Naive B cell (primary cell): Measurements from ENCODE around the gene TBX1. TPM values are rescaled to one million over a fixed set of nuclear protein-coding genes. Genes with fewer than 3 reads are reported as not detected.
"Not testable (repeated sequence)": the region's sequence is repeated elsewhere in the genome, so short reads cannot be mapped to it uniquely, and the experiment has no call there.

Experiments used
- ATAC-seq, 2 donors: fragments of 150-1000 bp; cut with Tn5 transposase; 2 replicates each; pipeline ENCODE4 v1.10.0; 2021; ENCODE audit warnings: low read depth in 2 of 2, mild to moderate bottlenecking in 2 of 2, moderate library complexity in 2 of 2
- DNase-seq: peaks from one replicate; pipeline ENCODE4 v3.0.0; 2022
- H3K27ac Mint-ChIP-seq, 6 donors: one replicate each; pipeline ENCODE4 v1.8.0; 2020 to 2022; ENCODE audit warnings: mild to moderate bottlenecking in 6 of 6, mixed read lengths in 6 of 6, moderate library complexity in 5 of 6, inconsistent platforms in 2 of 6
- H3K27me3 Mint-ChIP-seq, 3 donors: one replicate each; pipeline ENCODE4 v1.8.0; 2021 to 2022; ENCODE audit warnings: mixed read lengths in 3 of 3, mild to moderate bottlenecking in 1 of 3
- H3K36me3 Mint-ChIP-seq, 2 donors: one replicate each; pipeline ENCODE4 v1.8.0; 2020 to 2022; ENCODE audit warnings: mixed read lengths in 2 of 2, inconsistent platforms in 1 of 2, mild to moderate bottlenecking in 1 of 2
- H3K4me1 Mint-ChIP-seq, 3 donors: one replicate each; pipeline ENCODE4 v1.8.0; 2020 to 2022; ENCODE audit warnings: mixed read lengths in 3 of 3, inconsistent platforms in 1 of 3, mild to moderate bottlenecking in 1 of 3, moderate library complexity in 1 of 3
- H3K4me3 Mint-ChIP-seq, 8 donors: one replicate each; pipeline ENCODE4 v1.8.0; 2020 to 2022; ENCODE audit warnings: mild to moderate bottlenecking in 8 of 8, mixed read lengths in 8 of 8, moderate library complexity in 8 of 8, inconsistent platforms in 2 of 8
- H3K9me3 Mint-ChIP-seq, 7 donors: one replicate each; pipeline ENCODE4 v1.8.0; 2020 to 2022; ENCODE audit warnings: mixed read lengths in 7 of 7, mild to moderate bottlenecking in 5 of 7, inconsistent platforms in 2 of 7, moderate library complexity in 1 of 7
- polyA plus RNA-seq, 6 donors: library from polyadenylated mRNA; unstranded; fragments of 300-500 nt; fragmentation: Illumina TruSeq; gene quantifications; one replicate each; pipeline ENCODE4 v1.2.3, GENCODE V29; 2021; ENCODE audit warnings: low read depth in 6 of 6

Gene TBX1
- polyA plus RNA-seq, 6 donors from 2014 or later, result not detected

GRCh38 chr22:19784384-19785175 is 24.0 kb downstream of the TBX1 start:
- DNase-seq, result no peak
- H3K4me3 Mint-ChIP-seq, result no peak overlapping the region
- peaks cover 0 to 5% (median 0%) of the 10 kb centered on the region in 3 donors for H3K4me1 Mint-ChIP-seq

GRCh38 chr22:19785461-19786263 is 25.1 kb downstream of the TBX1 start:
- H3K27ac Mint-ChIP-seq, result no peak overlapping the region
- DNase-seq (no peak), ATAC-seq (no peak)
- H3K36me3 Mint-ChIP-seq, result peaks cover 6 to 22% of the 10 kb centered on the region in 2 donors
- no peak overlapping the region for H3K4me3 Mint-ChIP-seq
- H3K27me3 Mint-ChIP-seq, result peaks cover 4 to 10% (median 7%) of the 10 kb centered on the region in 3 donors
- peaks cover 0 to 10% (median 6%) of the 10 kb centered on the region in 7 donors for H3K9me3 Mint-ChIP-seq
- H3K4me1 Mint-ChIP-seq, result no peaks in the 10 kb centered on the region

More at GRCh38 chr22:19784384-19785175, 24.0 kb downstream of the TBX1 start:
- ATAC-seq, result no peak
- Mint-ChIP-seq H3K27me3 (peaks cover 14 to 21% (median 18%) of the 10 kb centered on the region in 3 donors), H3K36me3 (peaks cover 0 to 12% of the 10 kb centered on the region in 2 donors), H3K27ac (no peak overlapping the region), H3K9me3 (peaks cover 0 to under 1% (median 0%) of the 10 kb centered on the region in 7 donors)

- ATAC-seq (no peak), DNase-seq (no peak)
- no peak overlapping the region for H3K4me3 Mint-ChIP-seq
- H3K36me3 Mint-ChIP-seq, result peaks cover 8 to 27% of the 10 kb centered on the region in 2 donors
- H3K4me1 Mint-ChIP-seq, result no peaks in the 10 kb centered on the region
- H3K9me3 Mint-ChIP-seq, result peaks cover 0 to 12% (median 7%) of the 10 kb centered on the region in 7 donors
- H3K27ac Mint-ChIP-seq, result no peak overlapping the region
- H3K27me3 Mint-ChIP-seq, result peaks cover 4 to 10% (median 4%) of the 10 kb centered on the region in 3 donors
Observed at GRCh38 chr22:19786264-19786585, 25.6 kb downstream of the TBX1 start.

GRCh38 chr22:19786959-19787848 is 26.6 kb downstream of the TBX1 start:
- peaks cover 4 to 21% (median 16%) of the 10 kb centered on the region in 7 donors for H3K9me3 Mint-ChIP-seq
- ATAC-seq (no peak), DNase-seq (no peak)
- H3K27me3 Mint-ChIP-seq, result peaks cover 0 to 10% (median 4%) of the 10 kb centered on the region in 3 donors
- H3K27ac Mint-ChIP-seq, result no peak overlapping the region
- H3K36me3 Mint-ChIP-seq, result peaks cover 18 to 37% of the 10 kb centered on the region in 2 donors
- H3K4me3 Mint-ChIP-seq, result no peak overlapping the region
- H3K4me1 Mint-ChIP-seq, result no peaks in the 10 kb centered on the region

GRCh38 chr22:19787849-19788141 is 27.2 kb downstream of the TBX1 start:
- H3K27ac Mint-ChIP-seq, result no peak overlapping the region
- ATAC-seq (no peak), DNase-seq (no peak)
- peaks cover 24 to 43% of the 10 kb centered on the region in 2 donors for H3K36me3 Mint-ChIP-seq
- no peak overlapping the region for H3K4me3 Mint-ChIP-seq
- peaks cover 0 to 10% (median 4%) of the 10 kb centered on the region in 3 donors for H3K27me3 Mint-ChIP-seq
- H3K9me3 Mint-ChIP-seq, result peaks cover 7 to 27% (median 21%) of the 10 kb centered on the region in 7 donors
- H3K4me1 Mint-ChIP-seq, result no peaks in the 10 kb centered on the region

GRCh38 chr22:19788661-19789225 is 28.2 kb downstream of the TBX1 start:
- H3K9me3 Mint-ChIP-seq, result peaks cover 13 to 37% (median 29%) of the 10 kb centered on the region in 7 donors
- no peak overlapping the region for H3K27ac Mint-ChIP-seq
- peaks cover 0 to 3% (median 0%) of the 10 kb centered on the region in 3 donors for H3K27me3 Mint-ChIP-seq
- ATAC-seq (no peak), DNase-seq (no peak)
- H3K4me1 Mint-ChIP-seq, result no peaks in the 10 kb centered on the region
- H3K36me3 Mint-ChIP-seq, result peaks cover 31 to 52% of the 10 kb centered on the region in 2 donors
- no peak overlapping the region for H3K4me3 Mint-ChIP-seq

GRCh38 chr22:19789406-19789805 is 28.8 kb downstream of the TBX1 start:
- ATAC-seq (no peak), DNase-seq (no peak)
- H3K27ac Mint-ChIP-seq, result no peak overlapping the region
- no peak overlapping the region for H3K4me3 Mint-ChIP-seq
- H3K9me3 Mint-ChIP-seq, result peaks cover 17 to 41% (median 29%) of the 10 kb centered on the region in 7 donors
- no peaks in the 10 kb centered on the region for H3K27me3 Mint-ChIP-seq
- H3K36me3 Mint-ChIP-seq, result peaks cover 37 to 59% of the 10 kb centered on the region in 2 donors
- no peaks in the 10 kb centered on the region for H3K4me1 Mint-ChIP-seq

GRCh38 chr22:19789828-19790227 is 29.2 kb downstream of the TBX1 start:
- no peak overlapping the region for H3K27ac Mint-ChIP-seq
- DNase-seq (no peak), ATAC-seq (no peak)
- H3K9me3 Mint-ChIP-seq, result peaks cover 18 to 41% (median 29%) of the 10 kb centered on the region in 7 donors
- H3K27me3 Mint-ChIP-seq, result no peaks in the 10 kb centered on the region
- H3K36me3 Mint-ChIP-seq, result peaks cover 41 to 63% of the 10 kb centered on the region in 2 donors
- no peak overlapping the region for H3K4me3 Mint-ChIP-seq
- H3K4me1 Mint-ChIP-seq, result no peaks in the 10 kb centered on the region

- ATAC-seq (no peak), DNase-seq (no peak)
- no peaks in the 10 kb centered on the region for H3K4me1 Mint-ChIP-seq
- H3K27ac Mint-ChIP-seq, result no peak overlapping the region
- no peaks in the 10 kb centered on the region for H3K27me3 Mint-ChIP-seq
- peaks cover 18 to 41% (median 29%) of the 10 kb centered on the region in 7 donors for H3K9me3 Mint-ChIP-seq
- peaks cover 50 to 67% of the 10 kb centered on the region in 2 donors for H3K36me3 Mint-ChIP-seq
- H3K4me3 Mint-ChIP-seq, result no peak overlapping the region
Observed at GRCh38 chr22:19791243-19791642, 30.7 kb downstream of the TBX1 start.

GRCh38 chr22:19791894-19792293 is 31.3 kb downstream of the TBX1 start:
- no peak overlapping the region for H3K27ac Mint-ChIP-seq
- H3K4me3 Mint-ChIP-seq, result no peak overlapping the region
- peaks cover 18 to 41% (median 29%) of the 10 kb centered on the region in 7 donors for H3K9me3 Mint-ChIP-seq
- DNase-seq, result no peak
- ATAC-seq, result no peak
- no peaks in the 10 kb centered on the region for H3K4me1 Mint-ChIP-seq
- peaks cover 50 to 67% of the 10 kb centered on the region in 2 donors for H3K36me3 Mint-ChIP-seq
- no peaks in the 10 kb centered on the region for H3K27me3 Mint-ChIP-seq

GRCh38 chr22:19792383-19792896 is 31.9 kb downstream of the TBX1 start:
- H3K9me3 Mint-ChIP-seq, result peaks cover 18 to 41% (median 29%) of the 10 kb centered on the region in 7 donors
- DNase-seq, H3K4me3 Mint-ChIP-seq, H3K27ac Mint-ChIP-seq, ATAC-seq, H3K27me3 Mint-ChIP-seq, H3K4me1 Mint-ChIP-seq: not testable (repeated sequence)
- H3K36me3 Mint-ChIP-seq, result peaks cover 50 to 63% of the 10 kb centered on the region in 2 donors

- Mint-ChIP-seq H3K27me3 (no peaks in the 10 kb centered on the region), H3K4me3 (no peak overlapping the region), H3K9me3 (peaks cover 18 to 41% (median 29%) of the 10 kb centered on the region in 7 donors), H3K36me3 (peaks cover 50 to 56% of the 10 kb centered on the region in 2 donors), H3K4me1 (no peaks in the 10 kb centered on the region), H3K27ac (peak overlapping the region in 1 of 6 donors; percentile 44)
- ATAC-seq (no peak), DNase-seq (no peak)
Observed at GRCh38 chr22:19793161-19793560, 32.6 kb downstream of the TBX1 start.
